CD4-positive, CD25-positive, alpha-beta regulatory T cell (primary cell): ENCODE measurements around the gene IL23R. TPM values are rescaled to one million over a fixed set of nuclear protein-coding genes. Genes with fewer than 3 reads are reported as not detected.
"Not testable (repeated sequence)": the region's sequence is repeated elsewhere in the genome, so short reads cannot be mapped to it uniquely, and the experiment has no call there.

Experiments used
- ATAC-seq, 2 donors: fragments of 150-1000 bp; cut with Tn5 transposase; one replicate each; pipeline ENCODE4 v1.10.0; 2021; ENCODE audit warnings: low read depth in 2 of 2, moderate number of reproducible peaks in 2 of 2, moderate library complexity in 1 of 2
- DNase-seq, 3 donors: peaks; one replicate each; pipeline versions ENCODE4 v3.0.0 to v3.0.0-alpha.2; 2012 to 2022; ENCODE audit warnings: mixed read lengths in 1 of 3
- H3K27ac ChIP-seq: one replicate; pipeline ENCODE4 v1.7.0; 2013; ENCODE audit warnings: mild to moderate bottlenecking, low read length; ENCODE audit not compliant: insufficient read depth, poor library complexity, severe bottlenecking
- H3K27me3 ChIP-seq: one replicate; pipeline ENCODE4 v1.7.0; 2013; ENCODE audit warnings: low read length; ENCODE audit not compliant: control insufficient read depth, insufficient read depth
- H3K36me3 ChIP-seq: one replicate; pipeline ENCODE4 v1.7.0; 2013; ENCODE audit warnings: mild to moderate bottlenecking, low read length, moderate library complexity; ENCODE audit not compliant: control insufficient read depth, insufficient read depth
- H3K4me1 ChIP-seq: 2 replicates; pipeline ENCODE4 v1.7.0; 2013; ENCODE audit warnings: mild to moderate bottlenecking, low read length; ENCODE audit not compliant: insufficient read depth, control insufficient read depth, poor library complexity, severe bottlenecking
- H3K4me3 ChIP-seq: one replicate; pipeline ENCODE4 v1.7.0; 2013; ENCODE audit warnings: low read depth, mild to moderate bottlenecking, low read length, moderate library complexity
- H3K9me3 ChIP-seq, 2 experiments: 1 replicate in 1 of 2; 2 replicates in 1 of 2; pipeline ENCODE4 v1.7.0; 2013; ENCODE audit warnings: low read length in 2 of 2, mild to moderate bottlenecking in 1 of 2, moderate library complexity in 1 of 2; ENCODE audit not compliant: control insufficient read depth in 2 of 2
- H3K27ac Mint-ChIP-seq, 3 donors: one replicate each; pipeline ENCODE4 v1.8.0; 2020 to 2022; ENCODE audit warnings: mild to moderate bottlenecking in 3 of 3, mixed read lengths in 3 of 3, moderate library complexity in 2 of 3
- H3K27me3 Mint-ChIP-seq: one replicate; pipeline ENCODE4 v1.8.0; 2022; ENCODE audit warnings: mild to moderate bottlenecking, mixed read lengths
- H3K36me3 Mint-ChIP-seq: one replicate; pipeline ENCODE4 v1.8.0; 2020; ENCODE audit warnings: mixed read lengths
- H3K4me1 Mint-ChIP-seq, 4 donors: one replicate each; pipeline ENCODE4 v1.8.0; 2020 to 2022; ENCODE audit warnings: mixed read lengths in 4 of 4, mild to moderate bottlenecking in 1 of 4
- H3K4me3 Mint-ChIP-seq, 4 donors: one replicate each; pipeline ENCODE4 v1.8.0; 2020 to 2022; ENCODE audit warnings: mild to moderate bottlenecking in 4 of 4, mixed read lengths in 4 of 4, moderate library complexity in 3 of 4
- H3K9me3 Mint-ChIP-seq, 7 donors: one replicate each; pipeline ENCODE4 v1.8.0; 2020 to 2022; ENCODE audit warnings: mixed read lengths in 7 of 7, mild to moderate bottlenecking in 3 of 7, moderate library complexity in 2 of 7
- polyA plus RNA-seq, 4 donors: library from polyadenylated mRNA; unstranded; fragments of 300-500 nt; fragmentation: Illumina TruSeq; gene quantifications; one replicate each; pipeline ENCODE4 v1.2.3, GENCODE V29; 2021
- total RNA-seq: library from RNA; stranded (reverse); gene quantifications from one replicate; pipeline ENCODE4 v1.2.3, GENCODE V29; 2022

IL23R gene
- total and polyA plus RNA-seq, 5 donors from 2014 or later = 0.20 to 0.35 (median 0.30) TPM; not detected in 2

- peak overlapping the region; percentile 5 to 52 (median 48) for H3K4me3 Mint-ChIP-seq
- H3K9me3 Mint-ChIP-seq = peaks cover 0 to 1% (median 0%) of the 10 kb centered on the region in 7 donors
- Histone ChIP-seq H3K9me3 (no peaks in the 10 kb centered on the region), H3K36me3 (no peaks in the 10 kb centered on the region), H3K27me3 (no peaks in the 10 kb centered on the region), H3K4me1 (peaks cover 25% of the 10 kb centered on the region), H3K4me3 (peak overlapping the region; percentile 60), H3K27ac (peak overlapping the region; percentile 73)
- ATAC-seq = peak; percentile 72 to 75
- peaks cover 6 to 26% (median 9%) of the 10 kb centered on the region in 4 donors for H3K4me1 Mint-ChIP-seq
- H3K36me3 Mint-ChIP-seq = no peaks in the 10 kb centered on the region
- H3K27ac Mint-ChIP-seq = peak overlapping the region in 2 of 3 donors; percentile 21 to 56
- peak in 2 of 3 donors; percentile 75 to 76 for DNase-seq
- no peaks in the 10 kb centered on the region for H3K27me3 Mint-ChIP-seq
Measured at GRCh38 chr1:67194209-67194863, 28.1 kb downstream of the IL23R start.

DNA sequence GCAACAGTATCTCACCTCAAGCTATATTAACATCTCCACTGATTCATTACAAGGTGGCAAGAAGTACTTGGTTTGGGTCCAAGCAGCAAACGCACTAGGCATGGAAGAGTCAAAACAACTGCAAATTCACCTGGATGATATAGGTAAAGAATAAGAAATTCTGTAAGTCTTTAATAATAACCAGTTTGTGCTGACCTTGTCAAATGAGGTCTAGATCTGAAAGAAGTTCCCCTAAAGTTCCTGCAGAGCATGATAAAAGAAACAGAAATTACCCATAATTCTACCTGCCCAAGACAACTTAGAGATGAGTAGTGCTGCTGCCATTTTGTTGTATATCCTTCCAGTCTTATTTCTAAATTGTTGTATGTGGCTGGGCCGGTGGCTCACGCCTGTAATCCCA lies 34.5 kb downstream of the IL23R start:
- no peak overlapping the region for H3K27ac ChIP-seq
- no peak for ATAC-seq
- Mint-ChIP-seq H3K9me3 (peaks cover 0 to 1% (median 0%) of the 10 kb centered on the region in 7 donors), H3K36me3 (no peaks in the 10 kb centered on the region), H3K27me3 (no peaks in the 10 kb centered on the region), H3K27ac (no peak overlapping the region), H3K4me1 (peaks cover 0 to 11% (median 3%) of the 10 kb centered on the region in 4 donors), H3K4me3 (no peak overlapping the region)
- no peaks in the 10 kb centered on the region for H3K27me3 ChIP-seq
- no peaks in the 10 kb centered on the region for H3K36me3 ChIP-seq
- no peak for DNase-seq
- no peaks in the 10 kb centered on the region for H3K9me3 ChIP-seq
- no peak overlapping the region for H3K4me3 ChIP-seq
- H3K4me1 ChIP-seq = no peaks in the 10 kb centered on the region

GRCh38 chr1:67201891-67202290 lies 35.6 kb downstream of the IL23R start:
- Histone ChIP-seq H3K9me3 (no peaks in the 10 kb centered on the region), H3K4me1 (no peaks in the 10 kb centered on the region), H3K36me3 (no peaks in the 10 kb centered on the region), H3K27me3 (no peaks in the 10 kb centered on the region), H3K4me3 (no peak overlapping the region), H3K27ac (no peak overlapping the region)
- no peaks in the 10 kb centered on the region for H3K27me3 Mint-ChIP-seq
- peaks cover 0 to 6% (median 3%) of the 10 kb centered on the region in 4 donors for H3K4me1 Mint-ChIP-seq
- ATAC-seq (no peak), DNase-seq (no peak)
- no peak overlapping the region for H3K27ac Mint-ChIP-seq
- peaks cover 3% of the 10 kb centered on the region for H3K36me3 Mint-ChIP-seq
- peaks cover 0 to 1% (median 0%) of the 10 kb centered on the region in 7 donors for H3K9me3 Mint-ChIP-seq
- H3K4me3 Mint-ChIP-seq = no peak overlapping the region

GRCh38 chr1:67204298-67204980 lies 38.2 kb downstream of the IL23R start:
- Histone ChIP-seq H3K4me3 (no peak overlapping the region), H3K27ac (no peak overlapping the region), H3K4me1 (no peaks in the 10 kb centered on the region), H3K9me3 (no peaks in the 10 kb centered on the region), H3K36me3 (no peaks in the 10 kb centered on the region), H3K27me3 (no peaks in the 10 kb centered on the region)
- Mint-ChIP-seq H3K4me3 (peak overlapping the region in 1 of 4 donors; percentile 38), H3K9me3 (no peaks in the 10 kb centered on the region), H3K27ac (peak overlapping the region in 1 of 3 donors; percentile 69), H3K36me3 (peaks cover 3% of the 10 kb centered on the region), H3K27me3 (no peaks in the 10 kb centered on the region), H3K4me1 (peaks cover 0 to 4% (median 1%) of the 10 kb centered on the region in 4 donors)
- ATAC-seq = no peak
- DNase-seq = no peak

GRCh38 chr1:67207398-67207797 lies 41.1 kb downstream of the IL23R start:
- not testable (repeated sequence) for H3K27ac ChIP-seq, H3K36me3 ChIP-seq, H3K9me3 Mint-ChIP-seq, H3K9me3 ChIP-seq, H3K4me3 Mint-ChIP-seq, H3K27me3 Mint-ChIP-seq, DNase-seq, H3K27me3 ChIP-seq, H3K4me1 ChIP-seq, H3K4me3 ChIP-seq, ATAC-seq, H3K36me3 Mint-ChIP-seq
- Mint-ChIP-seq H3K27ac (peak overlapping the region in 1 of 3 donors; percentile 9), H3K4me1 (peaks cover 0 to 12% (median 10%) of the 10 kb centered on the region in 4 donors)

DNA sequence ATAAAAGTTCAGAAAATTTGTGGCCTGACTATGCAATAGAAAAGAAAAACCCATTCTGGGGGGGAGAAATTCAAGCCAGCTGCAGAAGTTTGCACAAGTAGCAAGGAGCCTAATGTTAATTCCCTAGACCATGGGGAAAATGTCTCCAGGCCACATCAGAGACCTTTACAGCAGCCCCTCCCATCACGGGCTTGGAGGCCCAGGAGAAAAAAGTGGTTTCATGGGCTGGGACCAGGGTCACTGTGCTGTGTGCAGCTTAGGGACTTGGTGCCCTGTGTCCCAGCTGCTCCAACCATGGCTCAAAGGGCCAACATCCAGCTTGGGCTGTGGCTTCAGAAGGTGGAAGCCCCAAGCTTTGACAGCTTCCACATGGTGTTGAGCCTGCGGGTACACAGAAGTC lies 42.0 kb downstream of the IL23R start:
- no peaks in the 10 kb centered on the region for H3K9me3 ChIP-seq
- no peak overlapping the region for H3K4me3 ChIP-seq
- H3K27me3 ChIP-seq = no peaks in the 10 kb centered on the region
- H3K27ac Mint-ChIP-seq = peak overlapping the region in 1 of 3 donors; percentile 9
- H3K27me3 Mint-ChIP-seq = no peaks in the 10 kb centered on the region
- H3K4me3 Mint-ChIP-seq = no peak overlapping the region
- DNase-seq (no peak), ATAC-seq (no peak)
- H3K36me3 ChIP-seq = no peaks in the 10 kb centered on the region
- H3K4me1 Mint-ChIP-seq = peaks cover 0 to 14% (median 11%) of the 10 kb centered on the region in 4 donors
- no peaks in the 10 kb centered on the region for H3K4me1 ChIP-seq
- H3K27ac ChIP-seq = no peak overlapping the region
- peaks cover 3% of the 10 kb centered on the region for H3K36me3 Mint-ChIP-seq
- H3K9me3 Mint-ChIP-seq = no peaks in the 10 kb centered on the region

DNA sequence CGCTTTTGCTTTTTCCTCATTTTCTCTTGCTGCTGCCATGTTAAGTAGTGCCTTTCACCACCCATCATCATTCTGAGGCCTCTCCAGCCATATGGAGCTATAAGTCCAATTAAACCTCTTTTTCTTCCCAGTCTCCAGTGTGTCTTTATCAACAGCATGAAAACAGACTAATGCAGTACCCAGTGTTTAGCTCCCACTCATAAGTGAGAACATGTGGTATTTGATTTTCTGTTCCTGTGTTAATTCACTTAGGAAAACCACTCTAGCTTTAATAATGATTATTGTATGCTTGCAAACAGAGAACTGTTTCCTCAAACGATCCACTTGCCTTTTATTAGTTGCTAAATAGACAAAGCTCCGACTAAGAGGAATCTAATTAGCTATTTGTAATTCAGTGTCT lies 43.3 kb downstream of the IL23R start:
- Mint-ChIP-seq H3K27me3 (no peaks in the 10 kb centered on the region), H3K4me3 (no peak overlapping the region), H3K9me3 (no peaks in the 10 kb centered on the region), H3K4me1 (peaks cover 3 to 14% (median 11%) of the 10 kb centered on the region in 4 donors), H3K27ac (no peak overlapping the region), H3K36me3 (peaks cover 3% of the 10 kb centered on the region)
- ATAC-seq (no peak), DNase-seq (no peak)
- Histone ChIP-seq H3K4me3 (no peak overlapping the region), H3K36me3 (no peaks in the 10 kb centered on the region), H3K27ac (no peak overlapping the region), H3K27me3 (no peaks in the 10 kb centered on the region), H3K9me3 (no peaks in the 10 kb centered on the region), H3K4me1 (no peaks in the 10 kb centered on the region)
